GM21576 (cell line): Measurements from ENCODE around the gene LRR1.
"Not testable (repeated sequence)": the region's sequence is repeated elsewhere in the genome, so short reads cannot be mapped to it uniquely, and the experiment has no call there.

ENCODE experiments used
- ATAC-seq: cut with Tn5 transposase; IDR thresholded peaks from one replicate; pipeline ENCODE4 v1.9.1; 2021; ENCODE audit warnings: mild to moderate bottlenecking, moderate library complexity; ENCODE audit not compliant: unreplicated experiment

Gene LRR1

DNA sequence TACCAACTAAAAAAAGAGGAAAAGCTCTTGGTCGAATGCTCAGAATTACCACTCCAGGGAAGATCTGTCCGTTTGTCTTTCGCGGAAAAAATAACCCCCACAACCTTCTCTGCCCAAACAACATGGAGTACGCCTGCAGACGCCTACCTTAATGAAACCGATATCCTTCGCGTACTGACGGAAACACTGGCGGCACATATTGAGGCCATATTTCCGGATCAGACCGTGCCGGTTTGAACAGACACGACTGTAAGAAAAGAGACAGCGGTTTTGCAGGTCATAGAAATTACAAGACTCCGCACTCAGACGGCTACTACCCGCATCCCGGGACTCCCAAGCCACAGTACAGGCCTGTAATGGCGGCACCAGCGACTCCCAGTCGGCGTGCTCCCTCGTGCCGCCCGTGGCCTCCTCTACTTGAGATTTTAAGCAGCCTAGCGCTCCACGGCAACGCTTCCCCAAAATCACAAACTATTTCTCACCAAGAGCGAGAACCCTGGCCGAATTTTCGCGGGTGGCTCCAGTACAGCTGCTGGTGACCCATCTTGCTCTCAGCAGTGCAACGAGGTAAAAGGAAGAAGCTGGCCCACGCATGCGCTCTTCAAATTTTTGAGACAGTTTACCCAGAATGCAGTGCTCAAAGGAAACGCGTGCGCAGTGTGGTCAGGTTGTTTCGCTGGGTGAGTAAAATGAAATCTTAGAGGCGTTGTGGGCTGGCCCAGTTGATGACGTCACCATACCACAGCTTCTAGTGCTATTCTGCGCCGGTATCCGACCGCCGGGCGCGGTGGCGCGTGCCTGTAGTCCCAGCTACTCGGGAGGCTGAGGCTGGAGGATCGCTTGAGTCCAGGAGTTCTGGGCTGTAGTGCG is 12.7 kb upstream of the LRR1 start, which contains the start of gene RPS29:
RPS29 (minus strand) TSS at position 578 of the 870 bp plus-strand sequence; CDS start at position 544, 34 bp downstream.
- ATAC-seq, result peak; percentile 90

DNA sequence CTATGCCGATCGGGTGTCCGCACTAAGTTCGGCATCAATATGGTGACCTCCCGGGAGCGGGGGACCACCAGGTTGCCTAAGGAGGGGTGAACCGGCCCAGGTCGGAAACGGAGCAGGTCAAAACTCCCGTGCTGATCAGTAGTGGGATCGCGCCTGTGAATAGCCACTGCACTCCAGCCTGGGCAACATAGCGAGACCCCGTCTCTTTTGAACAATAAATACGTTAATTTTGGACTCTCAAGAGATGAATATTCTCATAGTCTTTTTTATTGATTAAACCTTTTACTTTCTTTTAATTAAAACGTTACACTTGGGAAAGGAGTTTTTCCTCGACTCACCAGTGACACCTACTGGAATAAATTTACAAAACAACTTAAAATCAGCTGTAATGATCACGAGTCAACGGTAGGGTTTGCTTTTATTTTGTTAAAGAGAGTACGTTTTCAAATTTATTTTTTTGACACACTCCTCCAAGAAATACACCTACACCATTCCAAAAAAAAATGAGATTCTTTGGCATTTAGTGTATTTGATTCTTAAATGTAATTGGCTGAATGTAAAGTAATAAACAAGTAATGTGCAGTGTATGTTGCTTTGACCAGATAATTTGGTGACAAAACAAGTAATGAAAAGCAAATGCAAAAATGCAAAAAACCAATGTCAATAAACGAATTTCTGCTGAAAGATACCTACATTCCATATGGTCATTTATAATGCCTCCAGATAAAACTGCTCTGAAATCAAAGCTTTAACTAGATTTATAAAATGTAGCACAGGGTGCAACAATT is 11.9 kb upstream of the LRR1 start:
- ATAC-seq, result peak; percentile 31

DNA sequence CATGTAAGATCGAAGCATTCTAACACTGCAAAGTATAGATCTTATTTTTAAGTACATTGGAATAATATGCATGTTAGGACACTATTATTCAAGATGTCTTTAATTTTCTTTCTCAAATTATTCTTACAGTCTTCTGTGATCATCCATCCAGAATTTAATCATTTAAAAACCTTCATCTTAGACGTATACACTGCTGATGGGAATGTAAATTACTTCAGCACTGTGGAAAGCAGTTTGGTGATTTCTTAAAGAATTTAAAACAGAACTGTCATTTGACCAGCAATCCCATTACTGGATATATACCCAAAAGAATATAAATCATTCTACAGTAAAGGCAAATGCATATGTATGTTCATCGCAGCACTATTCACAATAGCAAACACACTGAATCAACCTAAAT is 9.4 kb upstream of the LRR1 start:
- ATAC-seq, result no peak

DNA sequence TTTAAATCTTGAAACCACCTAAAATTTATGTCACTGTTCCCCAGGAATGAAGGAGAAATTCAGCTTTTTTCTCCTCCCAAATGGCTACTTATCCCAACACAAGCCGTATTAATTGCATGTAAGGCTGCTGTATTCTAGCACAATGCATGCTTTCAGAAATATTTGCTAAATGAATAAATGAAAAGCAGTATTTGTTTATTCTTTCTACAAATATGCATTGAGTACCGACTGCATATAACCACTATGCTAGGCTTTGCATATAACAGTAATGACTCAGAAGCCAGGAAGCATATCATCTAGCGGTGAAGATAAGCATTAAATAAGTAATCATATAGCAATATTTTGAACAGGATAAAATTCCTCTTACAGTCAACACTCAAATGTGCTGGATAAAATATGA is 5.7 kb upstream of the LRR1 start:
- no peak for ATAC-seq

DNA sequence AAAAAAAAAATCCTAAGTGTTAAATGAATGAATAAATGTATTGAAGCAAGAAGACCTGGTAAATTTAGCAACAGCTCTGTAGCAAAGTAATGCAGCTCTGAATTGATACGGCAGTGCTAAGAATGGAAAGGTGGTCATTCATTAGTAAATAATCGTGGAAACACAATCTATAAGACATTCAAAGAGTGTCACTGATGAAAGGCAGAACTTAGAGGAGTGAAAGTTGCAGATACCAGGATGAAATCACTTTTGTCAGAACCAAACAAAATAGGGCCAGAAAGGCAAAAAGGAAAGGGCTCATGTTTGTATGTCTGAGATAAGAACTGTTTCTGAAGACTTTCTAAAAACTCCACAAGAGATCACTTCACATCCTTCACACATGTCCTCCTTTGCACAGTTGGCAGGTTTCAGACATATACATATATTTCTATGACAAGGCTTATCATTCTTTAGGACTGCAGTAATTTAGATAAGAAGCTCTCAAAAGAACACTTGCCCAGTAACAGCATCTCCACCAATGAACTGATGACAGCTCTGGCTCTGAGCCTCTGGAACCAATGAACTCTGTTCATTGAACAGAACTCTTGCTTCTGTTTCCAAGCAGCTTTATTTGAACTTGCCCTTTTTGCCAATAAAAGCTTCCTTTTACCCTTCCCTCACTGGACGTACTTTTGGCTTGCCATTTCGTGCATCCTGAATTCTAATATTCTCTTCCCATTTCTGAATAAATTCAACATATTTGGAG is 4.2 kb upstream of the LRR1 start:
- no peak for ATAC-seq

DNA sequence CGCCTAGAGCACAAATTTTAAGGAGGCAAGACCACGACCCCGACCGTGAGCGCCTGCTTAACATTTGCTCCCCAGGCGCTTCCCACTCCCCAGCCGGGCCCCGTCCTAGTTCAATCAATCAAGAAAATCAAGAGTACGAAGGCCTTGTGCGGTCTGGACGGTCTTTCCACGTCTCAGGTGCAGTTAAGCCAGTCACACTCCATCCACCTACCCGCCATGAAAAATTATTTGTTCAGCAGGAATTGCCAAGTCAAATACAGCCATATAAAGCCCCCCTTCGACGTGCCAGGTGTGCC is 603 bp upstream of the LRR1 start:
- no peak for ATAC-seq

DNA sequence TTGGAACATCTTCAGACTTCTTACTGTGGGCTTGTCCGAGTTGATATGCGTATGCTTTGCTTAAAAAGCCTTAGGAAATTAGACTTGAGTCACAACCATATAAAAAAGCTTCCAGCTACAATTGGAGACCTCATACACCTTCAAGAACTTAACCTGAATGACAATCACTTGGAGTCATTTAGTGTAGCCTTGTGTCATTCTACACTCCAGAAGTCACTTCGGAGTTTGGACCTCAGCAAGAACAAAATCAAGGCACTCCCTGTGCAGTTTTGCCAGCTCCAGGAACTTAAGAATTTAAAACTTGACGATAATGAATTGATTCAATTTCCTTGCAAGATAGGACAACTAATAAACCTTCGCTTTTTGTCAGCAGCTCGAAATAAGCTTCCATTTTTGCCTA is 8.8 kb downstream of the LRR1 start:
- no peak for ATAC-seq

DNA sequence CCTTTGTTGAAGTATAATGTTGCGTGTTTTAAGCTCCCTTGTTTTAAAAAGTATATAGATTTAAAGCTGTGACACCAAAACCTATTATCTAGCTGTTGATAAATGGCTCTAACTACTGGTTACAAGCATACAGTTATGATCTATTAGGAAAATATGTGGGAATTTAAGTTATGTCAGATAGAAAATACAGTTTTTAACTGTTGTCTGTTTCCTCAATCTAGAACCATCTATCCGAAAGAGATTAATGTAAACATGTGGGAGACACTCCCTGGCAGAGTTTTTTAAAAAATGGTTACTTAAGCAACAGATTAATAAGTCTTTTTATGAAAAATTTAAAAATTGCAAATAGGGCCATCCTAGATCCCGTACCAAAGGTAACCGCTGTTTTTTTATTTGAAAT is 13.5 kb downstream of the LRR1 start:
- no peak for ATAC-seq

DNA sequence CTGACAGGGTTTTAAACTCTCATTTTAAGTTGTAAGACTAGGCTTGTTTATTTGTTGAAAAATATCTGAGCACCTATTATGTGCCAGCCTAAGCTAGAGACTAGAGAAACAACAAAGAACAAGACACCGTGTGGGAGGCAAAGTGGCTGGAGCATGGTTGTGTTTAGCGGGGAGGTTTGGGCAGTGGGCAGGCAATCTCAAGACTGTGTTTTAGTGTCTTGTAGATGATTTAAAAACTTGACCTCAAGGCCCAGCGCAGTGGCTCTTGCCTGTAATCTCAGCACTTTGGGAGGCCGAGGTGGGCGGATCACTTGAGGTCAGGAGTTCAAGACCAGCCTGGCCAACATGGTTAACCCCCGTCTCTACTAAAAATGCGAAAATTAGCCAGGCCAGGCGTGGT is 13.9 kb downstream of the LRR1 start:
- no peak for ATAC-seq

DNA sequence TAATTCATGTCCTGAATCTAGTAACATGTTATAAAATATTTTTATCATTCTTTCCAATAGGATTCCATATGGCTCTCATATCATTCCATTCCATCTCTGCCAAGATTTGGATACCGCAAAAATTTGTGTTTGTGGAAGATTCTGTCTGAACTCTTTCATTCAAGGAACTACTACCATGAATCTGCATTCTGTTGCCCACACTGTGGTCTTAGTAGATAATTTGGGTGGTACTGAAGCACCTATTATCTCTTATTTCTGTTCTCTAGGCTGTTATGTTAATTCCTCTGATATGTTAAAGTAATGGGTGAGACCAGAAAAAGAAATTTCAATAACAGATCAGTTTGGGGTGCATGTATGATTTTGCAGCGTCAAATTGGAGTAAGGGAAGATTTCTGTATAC is 15.5 kb downstream of the LRR1 start:
- no peak for ATAC-seq

DNA sequence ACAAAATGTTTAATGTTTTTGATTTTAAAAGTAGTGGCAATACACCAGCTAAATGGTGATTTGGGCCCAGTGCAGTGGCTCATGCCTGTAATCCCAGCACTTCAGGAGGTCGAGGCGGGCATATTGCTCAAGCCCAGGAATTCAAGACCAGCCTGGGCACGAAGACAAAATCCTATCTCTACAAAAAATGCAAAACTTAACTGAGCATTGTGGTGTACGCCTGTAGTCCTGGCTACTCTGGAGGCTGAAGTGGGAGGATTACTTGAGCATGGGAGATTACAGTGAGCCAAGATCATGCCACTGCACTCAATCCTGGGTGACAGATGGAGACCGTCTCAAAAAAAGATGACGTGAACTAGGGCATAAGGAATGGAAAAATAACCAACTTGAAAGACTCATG is 17.0 kb downstream of the LRR1 start:
- ATAC-seq, result no peak

DNA sequence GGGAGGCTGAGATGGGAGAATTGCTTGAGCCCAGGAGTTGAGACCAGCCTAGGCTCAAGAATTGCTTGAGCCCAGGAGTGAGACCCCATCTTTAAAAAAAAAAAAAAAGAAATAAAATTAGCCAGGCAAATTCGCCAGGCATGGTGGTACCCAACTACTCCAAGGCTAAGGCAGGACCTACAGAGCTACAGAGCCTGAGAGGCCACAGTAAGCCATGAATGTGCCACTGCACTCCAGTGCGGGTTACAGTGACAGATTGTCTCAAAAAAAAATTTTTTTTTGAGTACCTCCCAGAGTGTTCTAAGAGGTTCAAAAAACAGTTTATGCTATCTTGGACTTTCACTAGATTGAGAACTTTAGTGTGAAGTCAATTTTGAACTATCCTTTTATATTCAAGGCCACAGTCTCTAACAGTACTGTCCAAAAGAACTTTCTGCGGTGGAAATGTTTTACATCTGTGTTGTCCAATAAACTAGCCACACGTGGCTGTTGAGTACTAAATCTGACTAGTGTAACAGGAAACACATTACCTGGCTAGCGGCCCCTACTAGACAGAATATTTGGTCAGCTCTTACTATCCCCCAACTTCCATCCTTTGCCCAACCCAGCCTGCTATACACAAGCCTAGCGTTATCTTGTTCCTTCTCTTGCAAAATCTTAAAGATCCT is 19.2 kb downstream of the LRR1 start:
- ATAC-seq, result no peak

DNA sequence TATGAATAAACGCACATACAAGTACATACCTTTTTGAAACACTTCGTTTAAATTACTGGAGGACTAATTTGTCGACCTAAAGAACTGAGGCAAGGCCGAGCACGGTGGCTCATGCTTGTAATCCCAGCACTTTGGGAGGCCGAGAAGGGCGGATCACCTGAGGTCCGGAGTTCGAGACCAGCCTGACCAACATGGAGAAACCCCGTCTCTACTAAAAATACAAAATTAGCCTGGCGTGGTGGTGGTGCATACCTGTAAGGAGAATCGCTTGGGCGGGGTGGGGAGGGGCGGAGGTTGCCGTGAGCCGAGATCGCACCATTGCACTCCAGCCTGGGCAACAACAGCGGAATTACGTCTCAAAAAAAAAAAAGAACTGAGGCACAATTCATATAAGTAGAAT is 20.5 kb downstream of the LRR1 start:
- ATAC-seq, result not testable (repeated sequence)

DNA sequence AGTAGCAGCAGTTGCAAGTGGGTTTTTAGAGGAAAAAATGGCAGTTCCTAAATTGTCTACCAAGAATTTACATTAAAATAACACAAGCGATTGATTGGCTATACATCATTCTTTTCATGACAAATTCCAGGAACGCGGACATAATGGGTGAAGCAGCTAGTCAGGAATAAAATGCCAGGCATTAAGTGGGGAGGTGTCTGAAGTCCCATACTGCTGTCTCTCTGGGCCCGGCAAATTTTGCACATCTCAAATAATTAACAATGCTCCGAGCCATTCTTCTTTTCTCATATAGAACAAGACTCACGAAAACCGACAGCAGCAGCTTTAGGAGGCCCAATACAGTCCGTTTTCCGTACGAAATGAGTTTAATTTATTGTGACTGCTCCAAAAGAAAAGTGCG is 21.0 kb downstream of the LRR1 start:
- ATAC-seq, result no peak

DNA sequence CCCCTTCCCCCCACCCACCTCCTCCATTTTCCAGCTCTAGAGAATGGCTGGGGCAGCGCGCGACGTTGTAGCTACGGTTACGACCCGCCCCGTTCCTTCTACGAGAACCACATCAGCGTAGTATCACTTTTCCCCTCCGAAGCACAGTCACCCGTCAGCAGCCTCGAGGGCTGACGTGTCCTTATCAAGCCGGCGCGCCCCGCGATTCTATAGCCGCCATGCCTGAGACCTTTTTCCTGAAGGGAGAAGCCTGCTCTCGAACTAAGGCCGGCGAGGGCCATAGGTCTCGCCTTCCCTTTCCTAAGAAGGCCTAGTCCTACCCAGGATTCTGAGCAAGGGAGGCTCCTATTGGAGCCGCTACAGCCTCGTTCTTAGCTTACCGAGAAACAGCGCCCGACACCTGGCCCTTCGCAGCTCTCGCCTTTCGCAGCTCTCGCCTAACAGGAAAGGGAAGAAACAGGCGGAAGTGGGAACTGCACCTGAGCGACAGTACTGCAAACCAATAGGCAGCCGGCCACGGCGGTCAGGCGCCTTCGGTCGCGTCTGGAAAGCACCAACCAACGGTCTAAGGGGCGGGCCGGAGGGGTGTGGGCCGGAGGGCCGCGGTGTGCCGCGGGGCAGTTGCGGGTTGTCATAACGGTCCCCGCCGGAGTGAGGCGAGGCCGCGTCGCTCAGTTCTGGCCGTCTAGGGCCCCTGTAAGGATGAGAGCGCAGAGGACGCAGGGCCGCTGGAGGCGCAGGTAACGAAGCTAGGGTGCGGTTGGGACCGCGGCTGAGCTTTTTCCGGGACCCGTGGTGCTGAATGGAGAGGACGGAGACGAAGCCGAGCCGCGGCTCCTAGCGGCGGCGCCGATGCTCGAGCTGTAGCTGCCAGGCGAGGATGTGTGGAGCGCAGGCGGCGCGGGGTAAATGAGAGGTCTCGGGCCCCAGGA is 21.7 kb downstream of the LRR1 start, which contains the start of the genes MGAT2 and RPL36AL:
MGAT2 (plus strand) TSS at position 618 of the 932 bp plus-strand sequence. CDS start 470 bp downstream, outside the sequence.
RPL36AL (minus strand) TSS at position 445 of the 932 bp plus-strand sequence. CDS start 1,522 bp downstream, outside the sequence.
- ATAC-seq, result peak; percentile 89

DNA sequence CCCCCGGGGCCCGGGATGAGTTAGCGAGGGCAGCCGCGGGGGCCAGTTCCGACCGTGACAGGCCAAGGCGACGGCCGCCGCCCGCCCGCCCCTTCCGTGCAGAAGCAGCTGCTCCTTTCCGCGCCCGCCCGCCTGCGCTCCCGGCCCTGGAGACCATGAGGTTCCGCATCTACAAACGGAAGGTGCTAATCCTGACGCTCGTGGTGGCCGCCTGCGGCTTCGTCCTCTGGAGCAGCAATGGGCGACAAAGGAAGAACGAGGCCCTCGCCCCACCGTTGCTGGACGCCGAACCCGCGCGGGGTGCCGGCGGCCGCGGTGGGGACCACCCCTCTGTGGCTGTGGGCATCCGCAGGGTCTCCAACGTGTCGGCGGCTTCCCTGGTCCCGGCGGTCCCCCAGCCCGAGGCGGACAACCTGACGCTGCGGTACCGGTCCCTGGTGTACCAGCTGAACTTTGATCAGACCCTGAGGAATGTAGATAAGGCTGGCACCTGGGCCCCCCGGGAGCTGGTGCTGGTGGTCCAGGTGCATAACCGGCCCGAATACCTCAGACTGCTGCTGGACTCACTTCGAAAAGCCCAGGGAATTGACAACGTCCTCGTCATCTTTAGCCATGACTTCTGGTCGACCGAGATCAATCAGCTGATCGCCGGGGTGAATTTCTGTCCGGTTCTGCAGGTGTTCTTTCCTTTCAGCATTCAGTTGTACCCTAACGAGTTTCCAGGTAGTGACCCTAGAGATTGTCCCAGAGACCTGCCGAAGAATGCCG is 22.6 kb downstream of the LRR1 start:
- peak; percentile 17 for ATAC-seq

DNA sequence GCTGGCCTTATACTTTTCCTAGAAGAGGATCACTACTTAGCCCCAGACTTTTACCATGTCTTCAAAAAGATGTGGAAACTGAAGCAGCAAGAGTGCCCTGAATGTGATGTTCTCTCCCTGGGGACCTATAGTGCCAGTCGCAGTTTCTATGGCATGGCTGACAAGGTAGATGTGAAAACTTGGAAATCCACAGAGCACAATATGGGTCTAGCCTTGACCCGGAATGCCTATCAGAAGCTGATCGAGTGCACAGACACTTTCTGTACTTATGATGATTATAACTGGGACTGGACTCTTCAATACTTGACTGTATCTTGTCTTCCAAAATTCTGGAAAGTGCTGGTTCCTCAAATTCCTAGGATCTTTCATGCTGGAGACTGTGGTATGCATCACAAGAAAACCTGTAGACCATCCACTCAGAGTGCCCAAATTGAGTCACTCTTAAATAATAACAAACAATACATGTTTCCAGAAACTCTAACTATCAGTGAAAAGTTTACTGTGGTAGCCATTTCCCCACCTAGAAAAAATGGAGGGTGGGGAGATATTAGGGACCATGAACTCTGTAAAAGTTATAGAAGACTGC is 23.4 kb downstream of the LRR1 start:
- ATAC-seq, result no peak

DNA sequence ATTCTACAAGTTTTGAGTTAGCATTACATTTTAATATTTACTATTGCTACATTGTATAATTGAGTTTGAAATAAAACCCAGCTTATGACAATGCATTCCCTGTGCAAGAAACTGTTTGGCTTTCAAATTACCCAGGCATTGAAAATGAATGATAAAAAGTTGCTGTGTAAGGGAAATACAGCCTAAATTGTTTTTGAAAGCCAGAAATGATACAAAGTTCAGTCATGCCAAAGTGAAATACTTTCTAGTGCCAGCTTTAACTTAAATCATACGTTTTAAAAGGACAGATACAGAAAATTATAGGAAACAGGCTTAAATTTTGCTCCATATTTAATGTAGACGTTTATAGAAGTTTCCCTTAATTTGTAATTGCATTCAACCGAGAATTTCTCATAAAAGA is 24.6 kb downstream of the LRR1 start:
- no peak for ATAC-seq
